Smooth muscle cell (in vitro differentiated cells): ENCODE results near the gene FAM181A. TPM values are rescaled to one million over a fixed set of nuclear protein-coding genes. Genes with fewer than 3 reads are reported as not detected.

Experiments used
- DNase-seq: peaks from one replicate; lab custom pipeline; 2025; ENCODE audit not compliant: unreplicated experiment; lab: John Stamatoyannopoulos, UW
- H2AFZ ChIP-seq: fragments of 200-600 bp; sonication (generic); 2 replicates; pipeline ENCODE4 v1.6.0; 2016; ENCODE audit warnings: antibody characterized with exemption, low read depth, mild to moderate bottlenecking
- H3F3A ChIP-seq: fragments of 200-600 bp; sonication (generic); 2 replicates; pipeline ENCODE4 v1.6.0; 2017; ENCODE audit warnings: antibody characterized with exemption, low read depth
- H3K27ac ChIP-seq: fragments of 200-600 bp; sonication (generic); 2 replicates; pipeline ENCODE4 v1.5.1; 2016; ENCODE audit warnings: low read depth, mild to moderate bottlenecking
- H3K27me3 ChIP-seq: fragments of 200-600 bp; sonication (generic); 2 replicates; pipeline ENCODE4 v1.6.1; 2016; ENCODE audit warnings: low read depth, mild to moderate bottlenecking
- H3K36me3 ChIP-seq: fragments of 200-600 bp; sonication (generic); 2 replicates; pipeline ENCODE4 v1.5.1; 2016; ENCODE audit warnings: low read depth
- H3K4me1 ChIP-seq: fragments of 200-600 bp; sonication (generic); 2 replicates; pipeline ENCODE4 v1.5.1; 2016; ENCODE audit warnings: low read depth
- H3K4me2 ChIP-seq: fragments of 200-600 bp; sonication (generic); 2 replicates; pipeline ENCODE4 v1.6.0; 2016; ENCODE audit warnings: mild to moderate bottlenecking
- H3K4me3 ChIP-seq: fragments of 200-600 bp; sonication (generic); 2 replicates; pipeline ENCODE4 v1.5.1; 2016; ENCODE audit warnings: mild to moderate bottlenecking
- H3K79me2 ChIP-seq: fragments of 200-600 bp; sonication (generic); 2 replicates; pipeline ENCODE4 v1.6.0; 2016; ENCODE audit warnings: low read depth, mild to moderate bottlenecking
- H3K9ac ChIP-seq: fragments of 200-600 bp; sonication (generic); 2 replicates; pipeline ENCODE4 v1.6.0; 2016; ENCODE audit warnings: low read depth
- H3K9me3 ChIP-seq: fragments of 200-600 bp; sonication (generic); replicated peaks from 2 replicates; pipeline ENCODE4 v1.5.1; 2016; ENCODE audit warnings: low read depth
- H4K20me1 ChIP-seq: fragments of 200-600 bp; sonication (generic); 2 replicates; pipeline ENCODE4 v1.6.0; 2016; ENCODE audit warnings: low read depth
- CTCF ChIP-seq: fragments of 200-600 bp; sonication (generic); IDR thresholded peaks from 2 replicates; pipeline ENCODE4 v1.5.1; 2017; ENCODE audit warnings: borderline replicate concordance, mild to moderate bottlenecking, antibody characterized with exemption; ENCODE audit not compliant: insufficient read depth, poor library complexity, severe bottlenecking
- WGBS: methylation state at CpG from one replicate; pipeline ENCODE4 v1.1.7; 2016; ENCODE audit warnings: low lambda C conversion rate; 5-methylcytosine and 5-hydroxymethylcytosine counted together
- polyA plus RNA-seq: library from polyadenylated mRNA; unstranded; fragments of >200 nt; fragmentation: Nextera tagmentation; extraction: Ambion mirVana; gene quantifications from 2 replicates; pipeline ENCODE4 v1.2.1, GENCODE V29; 2016
- total RNA-seq: library from RNA; depleted of rRNA; stranded (reverse); fragments of >200 nt; gene quantifications from 2 replicates; pipeline ENCODE4 v1.2.3, GENCODE V29; 2014

Gene FAM181A
- total and polyA plus RNA-seq, 2 experiments from 2014 or later: not detected

- Histone ChIP-seq H3F3A (no peaks in the 10 kb centered on the region), H3K4me1 (no peaks in the 10 kb centered on the region), H3K27ac (no peak overlapping the region), H3K27me3 (no peaks in the 10 kb centered on the region), H2AFZ (no peak overlapping the region), H3K79me2 (no peaks in the 10 kb centered on the region), H3K36me3 (no peaks in the 10 kb centered on the region), H3K4me3 (no peak overlapping the region), H3K9ac (no peak overlapping the region), H3K4me2 (no peak overlapping the region), H4K20me1 (no peaks in the 10 kb centered on the region), H3K9me3 (no peaks in the 10 kb centered on the region)
- 48% methylated on average over 2 of the region's 2 CpGs for WGBS
- no peak for DNase-seq
- TF ChIP-seq CTCF: no peak
Observed at GRCh38 chr14:93915800-93916199, 11.3 kb upstream of the FAM181A start.

GRCh38 chr14:93916498-93916897 lies 10.6 kb upstream of the FAM181A start:
- H3K4me3 ChIP-seq: no peak overlapping the region
- H4K20me1 ChIP-seq: no peaks in the 10 kb centered on the region
- H3K79me2 ChIP-seq: no peaks in the 10 kb centered on the region
- no peaks in the 10 kb centered on the region for H3K27me3 ChIP-seq
- 89% methylated on average over 3 of the region's 3 CpGs for WGBS
- H2AFZ ChIP-seq: no peak overlapping the region
- no peak overlapping the region for H3K27ac ChIP-seq
- H3K9me3 ChIP-seq: no peaks in the 10 kb centered on the region
- H3K4me2 ChIP-seq: no peak overlapping the region
- H3F3A ChIP-seq: no peaks in the 10 kb centered on the region
- H3K4me1 ChIP-seq: no peaks in the 10 kb centered on the region
- no peak for DNase-seq
- no peaks in the 10 kb centered on the region for H3K36me3 ChIP-seq
- TF ChIP-seq CTCF: no peak
- no peak overlapping the region for H3K9ac ChIP-seq

DNA sequence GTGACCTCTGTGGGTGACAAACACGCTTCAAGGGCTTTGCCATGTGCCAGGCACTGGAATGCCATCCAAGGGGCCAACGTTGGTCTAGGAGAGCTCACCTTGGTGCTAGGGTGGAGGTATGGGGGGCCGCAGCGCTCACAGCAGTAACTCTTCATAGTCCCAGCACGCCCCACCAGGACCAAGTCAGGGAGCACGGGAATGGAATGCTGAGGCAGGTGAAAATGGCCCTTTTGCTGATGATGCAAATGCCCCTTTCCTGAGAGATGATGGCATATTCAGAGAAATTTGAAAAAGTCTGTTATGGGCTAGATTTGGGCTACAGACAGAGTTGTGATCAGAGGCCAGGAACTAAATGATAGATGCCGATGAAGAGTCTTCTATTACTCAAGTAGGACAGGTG lies 10.0 kb upstream of the FAM181A start:
- no peaks in the 10 kb centered on the region for H3K36me3 ChIP-seq
- no peaks in the 10 kb centered on the region for H4K20me1 ChIP-seq
- H3K4me2 ChIP-seq: no peak overlapping the region
- H2AFZ ChIP-seq: no peak overlapping the region
- no peak for TF ChIP-seq CTCF
- H3K9ac ChIP-seq: no peak overlapping the region
- no peak for DNase-seq
- no peaks in the 10 kb centered on the region for H3K4me1 ChIP-seq
- no peaks in the 10 kb centered on the region for H3K27me3 ChIP-seq
- H3K27ac ChIP-seq: no peak overlapping the region
- H3K79me2 ChIP-seq: no peaks in the 10 kb centered on the region
- no peaks in the 10 kb centered on the region for H3F3A ChIP-seq
- WGBS: 88% methylated on average over 7 of the region's 7 CpGs
- H3K9me3 ChIP-seq: no peaks in the 10 kb centered on the region
- no peak overlapping the region for H3K4me3 ChIP-seq

- WGBS: 94% methylated on average over 18 of the region's 18 CpGs
- no peaks in the 10 kb centered on the region for H3F3A ChIP-seq
Observed at GRCh38 chr14:93921001-93921806, 5.9 kb upstream of the FAM181A start.

More at GRCh38 chr14:93921001-93921806, 5.9 kb upstream of the FAM181A start:
- H3K27ac ChIP-seq: no peak overlapping the region
- H2AFZ ChIP-seq: no peak overlapping the region
- H3K79me2 ChIP-seq: no peaks in the 10 kb centered on the region
- H3K9ac ChIP-seq: no peak overlapping the region
- H3K4me3 ChIP-seq: no peak overlapping the region
- H3K4me1 ChIP-seq: no peaks in the 10 kb centered on the region
- no peaks in the 10 kb centered on the region for H3K36me3 ChIP-seq
- no peaks in the 10 kb centered on the region for H4K20me1 ChIP-seq
- H3K9me3 ChIP-seq: no peaks in the 10 kb centered on the region
- DNase-seq: no peak
- H3K27me3 ChIP-seq: no peaks in the 10 kb centered on the region
- TF ChIP-seq CTCF: no peak
- H3K4me2 ChIP-seq: no peak overlapping the region
